Right lobe of liver (tissue), 6 donors: ENCODE results near the gene TNS1. TPM values are rescaled to one million over a fixed set of nuclear protein-coding genes. Genes with fewer than 3 reads are reported as not detected.
A peak's percentile ranks its signal among the peaks of the same experiment; 100 is the strongest.

Experiments used
- ATAC-seq, 4 donors: fragments of 200-7000 bp; cut with Tn5 transposase; one replicate each; pipeline ENCODE4 v1.9.1; 2020; ENCODE audit warnings: mild to moderate bottlenecking in 4 of 4, moderate library complexity in 4 of 4
- DNase-seq, 3 donors: peaks; one replicate each; pipeline ENCODE4 v3.0.0-alpha.2; 2020
- H3K27ac ChIP-seq, 3 donors: fragments of 200-600 bp; one replicate each; pipeline ENCODE4 v1.8.0; 2022
- H3K27me3 ChIP-seq, 2 donors: fragments of 200-600 bp; one replicate each; pipeline ENCODE4 v1.8.0; 2022
- H3K36me3 ChIP-seq, 4 donors: fragments of 200-600 bp; sonication (generic) in 1 of 4; one replicate each; pipeline versions ENCODE4 v1.5.1 to v1.8.0; 2017 to 2022; ENCODE audit warnings: control low read depth in 1 of 4
- H3K4me1 ChIP-seq, 4 donors: fragments of 200-600 bp; sonication (generic) in 1 of 4; one replicate each; pipeline versions ENCODE4 v1.5.1 to v1.8.0; 2017 to 2022; ENCODE audit warnings: control low read depth in 1 of 4
- H3K4me3 ChIP-seq, 3 donors: fragments of 200-600 bp; one replicate each; pipeline ENCODE4 v1.8.0; 2022
- H3K9me3 ChIP-seq, 4 donors: fragments of 200-600 bp; sonication (generic) in 1 of 4; one replicate each; pipeline versions ENCODE4 v1.5.1 to v1.8.0; 2017 to 2022; ENCODE audit warnings: control low read depth in 1 of 4
- CTCF ChIP-seq, 4 donors: fragments of 200-600 bp in 3 of 4; fragments of 450-650 bp in 1 of 4; IDR thresholded peaks; one replicate each; pipeline versions ENCODE4 v1.5.1 to v1.8.0; 2016 to 2022; ENCODE audit warnings: antibody characterized with exemption in 4 of 4, mild to moderate bottlenecking in 2 of 4
- POLR2A ChIP-seq: fragments of 450-650 bp; IDR thresholded peaks from one replicate; pipeline ENCODE4 v1.6.1; 2017; ENCODE audit warnings: antibody characterized with exemption, mild to moderate bottlenecking
- WGBS: methylation state at CpG from one replicate; pipeline ENCODE4 v1.1.6; 2018; ENCODE audit warnings: low coverage, low lambda C conversion rate; ENCODE audit not compliant: insufficient coverage; ENCODE audit errors: missing lambda C conversion rate; 5-methylcytosine and 5-hydroxymethylcytosine counted together
- intact Hi-C, 2 donors: fragments of 100-400 bp; cut with DNase I; formaldehyde crosslinking; loops; one replicate each; pipeline versions ENCODE4 v1.11.2 to v1.14.1; 2022
- total RNA-seq, 6 experiments: library from RNA; depleted of rRNA in 2 of 6; stranded (reverse); fragments of >200 nt in 2 of 6; fragmentation: NEBNext Ultra II Directional in 3 of 6; extraction: Animal tissue kit (Norgen Biotek cat#: 25700) in 3 of 6; gene quantifications; one replicate each; pipeline versions ENCODE4 v1.1.0 to v1.2.4, GENCODE V29; 2016 to 2023
- donor health status: DM: no; HTN: yes; CAD: no.
- donor health status: DM: no; HTN: no; CAD: no.
- donor health status: DM: no; HTN: no; CAD: no.
- donor health status: DM: no; HTN: yes; CAD: no.
- donor health status: DM: no; HTN: yes; CAD: no.

Gene TNS1
- total RNA-seq, 6 experiments from 2014 or later, result 68.4 to 209 (median 99.2) TPM

DNA sequence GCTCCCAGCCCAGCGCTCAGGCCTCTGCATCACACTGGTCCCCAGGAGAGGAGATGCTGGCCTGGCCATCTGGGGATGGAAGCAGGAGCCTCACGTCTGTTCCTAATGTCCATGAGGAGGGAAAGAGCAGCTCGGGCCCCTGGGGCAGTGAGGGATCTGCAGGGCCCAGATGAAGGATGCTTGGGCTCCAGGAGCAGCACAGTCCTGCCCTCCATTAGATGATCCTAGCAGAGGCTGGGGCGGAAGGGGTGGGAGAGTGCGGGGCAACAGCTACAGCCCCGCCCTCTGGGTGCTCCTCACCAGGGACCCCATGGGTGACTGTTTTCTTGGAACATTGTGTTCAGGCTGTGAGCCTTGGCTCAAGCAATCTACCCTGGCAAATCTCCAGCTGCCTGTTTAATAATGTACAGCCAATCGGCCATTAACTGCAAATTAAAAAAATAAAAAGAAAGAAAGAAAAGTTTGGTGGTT, 49.7 kb downstream of the TNS1 start:
- intact Hi-C loops, result no loop called here
- no peaks in the 10 kb centered on the region for H3K36me3 ChIP-seq
- no peaks in the 10 kb centered on the region for H3K9me3 ChIP-seq
- no peak for TF ChIP-seq CTCF (IDR thresholded peaks at IDR 0.05)
- H3K4me1 ChIP-seq, result peaks cover 0 to 17% (median 4%) of the 10 kb centered on the region in 4 donors
- 72% methylated on average over 3 of the region's 7 CpGs for WGBS
- no peaks in the 10 kb centered on the region for H3K27me3 ChIP-seq
- ATAC-seq, result peak in 1 of 4 donors; percentile 2
- peak overlapping the region in 1 of 3 donors; percentile 13 for H3K27ac ChIP-seq
- DNase-seq, result peak in 2 of 3 donors; percentile 45
- no peak overlapping the region for H3K4me3 ChIP-seq

DNA sequence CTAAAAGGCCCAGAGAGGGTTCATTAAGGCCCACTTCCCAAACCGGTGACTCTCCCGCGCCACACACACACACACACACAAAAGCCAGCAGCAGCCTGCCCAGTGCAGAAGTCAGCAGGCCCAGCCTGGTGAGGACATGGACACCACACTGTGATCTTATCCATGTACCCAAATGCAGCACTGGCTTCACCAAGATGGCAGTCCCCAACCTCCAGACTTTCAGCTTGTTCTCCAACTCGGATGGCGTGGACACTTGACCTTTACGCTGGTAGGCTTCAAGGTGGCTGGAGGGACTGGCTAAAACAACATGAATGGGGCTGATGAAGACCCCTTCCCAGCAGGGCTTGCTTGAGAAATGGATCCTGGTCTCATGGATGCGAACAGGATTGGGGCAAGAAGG, 50.4 kb downstream of the TNS1 start:
- intact Hi-C loops, result no loop called here
- Histone ChIP-seq H3K9me3 (no peaks in the 10 kb centered on the region), H3K27me3 (no peaks in the 10 kb centered on the region), H3K4me3 (no peak overlapping the region), H3K27ac (peak overlapping the region in 1 of 3 donors; percentile 13), H3K36me3 (no peaks in the 10 kb centered on the region), H3K4me1 (peaks cover 0 to 17% (median 4%) of the 10 kb centered on the region in 4 donors)
- ATAC-seq (no peak), DNase-seq (peak in 2 of 3 donors; percentile 23 to 27)
- TF ChIP-seq CTCF (IDR thresholded peaks at IDR 0.05), result no peak
- TF ChIP-seq POLR2A, result no peak
- WGBS, result 90% methylated on average over 4 of the region's 7 CpGs

- TF ChIP-seq POLR2A (no peak), CTCF (IDR thresholded peaks at IDR 0.05) (no peak)
- no peak overlapping the region for H3K27ac ChIP-seq
- no peak overlapping the region for H3K4me3 ChIP-seq
- H3K9me3 ChIP-seq, result no peaks in the 10 kb centered on the region
- whole genome bisulfite sequencing, result 84% methylated on average over 8 of the region's 11 CpGs
- ATAC-seq (no peak), DNase-seq (peak in 1 of 3 donors; percentile 27)
- H3K4me1 ChIP-seq, result peaks cover 0 to 17% (median 4%) of the 10 kb centered on the region in 4 donors
- no peaks in the 10 kb centered on the region for H3K36me3 ChIP-seq
- intact Hi-C loops, result no loop called here
- H3K27me3 ChIP-seq, result no peaks in the 10 kb centered on the region
Measured at GRCh38 chr2:217951521-217952247, 51.1 kb downstream of the TNS1 start.

DNA sequence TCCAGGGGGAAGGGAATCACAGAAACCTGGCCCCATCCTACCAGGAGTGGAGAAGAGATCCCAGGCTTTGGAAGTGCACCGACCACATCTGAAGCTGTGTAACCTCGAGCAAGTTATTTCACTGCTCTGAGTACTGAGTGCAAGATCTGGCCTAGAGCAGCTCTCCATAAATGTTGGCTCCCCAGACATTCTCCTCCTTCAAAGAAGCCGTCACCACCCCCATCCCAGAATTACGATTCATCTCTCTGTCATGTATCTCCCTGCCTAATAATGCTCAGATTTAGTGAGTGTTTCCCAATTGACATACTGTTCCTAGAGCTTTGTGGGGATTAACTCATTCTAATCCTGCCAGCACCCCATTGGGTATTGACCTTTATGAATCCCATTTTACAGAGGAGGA, 51.7 kb downstream of the TNS1 start:
- TF ChIP-seq CTCF (IDR thresholded peaks at IDR 0.05) (no peak), POLR2A (no peak)
- H3K4me1 ChIP-seq, result peaks cover 0 to 17% (median 4%) of the 10 kb centered on the region in 4 donors
- no peak overlapping the region for H3K4me3 ChIP-seq
- H3K27me3 ChIP-seq, result no peaks in the 10 kb centered on the region
- DNase-seq, result no peak
- no peak for ATAC-seq
- H3K27ac ChIP-seq, result no peak overlapping the region
- 92% methylated on average over 2 of the region's 4 CpGs for WGBS
- H3K36me3 ChIP-seq, result no peaks in the 10 kb centered on the region
- no peaks in the 10 kb centered on the region for H3K9me3 ChIP-seq
- intact Hi-C loops, result no loop called here
